DLD1 (cell line): Measurements from ENCODE around the gene PRPSAP2.
"Not testable (repeated sequence)": the region's sequence is repeated elsewhere in the genome, so short reads cannot be mapped to it uniquely, and the experiment has no call there.

Experiments used
- in situ Hi-C: cut with HindIII; loops from 2 replicates; pipeline ENCODE4 v1.10.0; 2017; ENCODE audit warnings: low sequenced_read_pairs

The PRPSAP2 gene

DNA sequence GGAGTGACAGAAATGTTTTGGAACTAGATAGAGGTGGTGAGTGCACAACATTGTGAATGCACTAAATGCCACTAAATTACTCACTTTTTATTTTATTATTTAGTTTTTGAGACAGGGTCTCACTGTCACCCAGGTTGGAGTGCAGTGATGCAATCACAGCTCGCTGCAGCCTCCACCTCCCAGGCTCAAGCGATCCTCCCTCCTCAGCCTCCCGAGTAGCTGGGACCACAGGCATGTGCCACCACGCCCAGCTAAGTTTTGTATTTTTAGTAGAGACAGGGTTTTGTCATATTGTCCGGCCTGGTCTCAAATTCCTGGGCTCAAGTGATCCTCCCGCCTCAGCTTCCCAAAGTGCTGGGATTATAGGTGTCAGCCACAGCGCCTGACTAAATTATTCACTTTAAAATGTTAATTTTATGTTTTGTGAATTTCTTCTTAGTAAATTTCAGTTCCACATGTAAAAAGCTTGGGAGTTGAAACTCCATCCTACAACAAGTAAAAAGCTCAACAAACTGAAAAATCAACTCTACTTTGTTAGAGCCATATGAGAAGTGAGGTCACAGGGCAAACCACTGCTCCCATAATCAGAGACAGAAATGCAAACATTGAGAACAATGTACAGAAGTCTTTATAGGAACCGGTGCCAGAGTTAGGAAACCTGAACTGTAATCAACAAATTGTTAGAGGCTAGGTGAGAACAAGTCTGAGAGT lies 80.2 kb downstream of the PRPSAP2 start:
- in situ Hi-C loops = no loop called here

DNA sequence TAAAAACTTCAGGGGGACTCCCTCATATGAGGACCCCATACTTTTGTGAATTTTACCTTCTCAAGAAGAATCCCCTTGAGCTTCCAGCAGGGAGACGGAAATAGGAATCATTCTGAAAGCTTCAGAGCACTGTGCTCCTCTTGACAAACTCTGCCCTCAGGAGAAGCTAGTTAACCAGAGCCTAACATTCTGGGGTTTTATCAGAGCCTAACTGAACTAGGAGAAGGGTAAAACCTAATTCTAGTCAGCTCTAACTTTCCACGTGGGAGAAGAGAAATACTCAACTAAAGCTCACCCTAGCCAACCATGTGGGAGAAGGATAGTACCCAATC lies 80.7 kb downstream of the PRPSAP2 start:
- in situ Hi-C loops = no loop called here

DNA sequence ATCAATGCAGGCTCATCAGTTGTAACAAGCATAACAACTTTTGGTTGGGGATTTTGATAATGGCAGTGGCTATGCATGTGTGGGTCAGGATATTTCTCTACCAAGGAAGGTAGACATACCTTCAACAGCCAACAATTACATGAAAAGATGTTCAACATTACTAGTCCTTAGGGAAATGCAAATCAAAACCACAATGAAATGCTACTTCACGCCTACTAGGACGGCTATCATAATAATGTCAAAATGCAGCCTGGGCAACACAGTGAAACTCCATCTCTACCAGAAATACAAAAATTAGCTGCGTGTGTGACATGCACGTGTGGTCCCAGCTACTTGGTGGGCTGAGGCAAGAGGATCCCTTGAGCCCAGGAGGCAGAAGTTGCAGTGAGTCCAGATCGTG lies 86.7 kb downstream of the PRPSAP2 start:
- in situ Hi-C loops = no loop called here

DNA sequence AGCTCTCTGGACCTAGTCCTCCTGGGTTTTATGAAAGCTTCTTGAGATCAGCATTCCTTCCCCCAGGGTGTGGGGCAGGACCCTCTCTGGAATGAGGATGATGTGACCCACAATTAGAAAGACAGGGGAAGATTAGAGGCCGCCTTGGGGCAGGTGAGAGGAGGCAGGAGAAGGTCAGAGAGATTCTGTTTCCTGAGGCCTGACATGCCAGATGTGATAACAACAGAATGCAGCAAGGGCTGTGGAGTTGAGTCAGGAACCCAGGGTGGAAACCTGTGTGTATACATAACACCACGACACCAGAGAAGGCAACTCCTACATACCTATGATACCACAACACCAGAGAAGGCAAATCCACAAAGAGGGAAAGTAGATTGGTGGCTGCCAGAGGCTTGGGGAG lies 88.6 kb downstream of the PRPSAP2 start:
- in situ Hi-C loops = no loop called here

- in situ Hi-C loops = no loop called here
Observed at GRCh38 chr17:18947866-18948265, 89.9 kb downstream of the PRPSAP2 start.

DNA sequence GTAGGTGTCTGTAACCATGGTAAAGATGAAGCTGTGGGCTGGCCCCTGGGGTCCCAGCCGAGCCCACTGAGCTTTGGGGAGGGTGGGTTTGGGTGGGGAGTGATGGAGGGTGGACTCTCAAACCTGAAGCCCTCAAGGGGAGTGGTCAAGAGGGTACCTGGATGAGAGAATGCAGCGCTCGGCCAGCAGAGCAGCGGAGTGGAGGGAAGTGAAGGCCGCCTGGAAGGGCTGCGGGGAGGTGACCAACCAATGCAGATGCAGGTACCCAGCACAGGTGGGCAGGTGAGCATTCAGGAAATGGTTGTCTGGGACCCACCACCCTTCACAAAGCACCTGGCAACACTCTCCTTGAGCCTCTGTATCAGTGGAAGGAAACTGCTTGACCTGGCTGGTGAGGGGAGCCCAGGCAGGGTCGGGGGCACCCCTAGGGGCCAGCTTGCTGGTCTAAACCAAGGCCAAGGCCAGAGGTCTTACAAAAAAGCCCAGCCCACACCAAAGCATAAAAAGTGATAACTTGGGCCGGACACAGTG lies 90.6 kb downstream of the PRPSAP2 start:
- in situ Hi-C loops = no loop called here

DNA sequence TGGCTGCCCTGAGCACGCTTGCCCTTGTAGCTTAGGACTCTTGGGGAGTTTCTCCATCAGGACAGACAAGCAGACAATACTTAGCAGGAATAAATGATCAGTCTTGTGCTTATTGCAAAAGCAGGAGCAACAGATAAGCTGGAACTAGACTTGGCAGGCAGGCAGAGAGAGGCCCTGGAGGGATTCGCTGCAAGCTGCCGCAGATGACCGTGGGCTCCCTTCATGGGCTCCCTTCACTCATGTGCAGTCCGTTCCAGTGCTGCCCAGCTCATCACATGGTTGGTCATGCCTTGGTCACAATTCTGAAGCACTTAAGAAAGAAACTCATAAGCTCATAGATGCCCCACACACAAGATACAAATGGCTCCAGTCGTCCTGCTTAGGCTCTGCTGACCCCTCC lies 91.6 kb downstream of the PRPSAP2 start:
- in situ Hi-C loops = no loop called here

- in situ Hi-C loops = no loop called here
Observed at GRCh38 chr17:18950346-18950745, 92.4 kb downstream of the PRPSAP2 start.

- in situ Hi-C loops = no loop called here
Observed at GRCh38 chr17:18950944-18951905, 93.3 kb downstream of the PRPSAP2 start.

- in situ Hi-C loops = no loop called here
Observed at GRCh38 chr17:18951941-18952842, 94.3 kb downstream of the PRPSAP2 start, which contains the start of gene SLC5A10. Gene SLC5A10, plus strand, starts transcription at chr17:18952165. Its CDS starts 41 bp downstream, at chr17:18952206.

GRCh38 chr17:18953231-18953728 lies 95.3 kb downstream of the PRPSAP2 start:
- in situ Hi-C loops = no loop called here

DNA sequence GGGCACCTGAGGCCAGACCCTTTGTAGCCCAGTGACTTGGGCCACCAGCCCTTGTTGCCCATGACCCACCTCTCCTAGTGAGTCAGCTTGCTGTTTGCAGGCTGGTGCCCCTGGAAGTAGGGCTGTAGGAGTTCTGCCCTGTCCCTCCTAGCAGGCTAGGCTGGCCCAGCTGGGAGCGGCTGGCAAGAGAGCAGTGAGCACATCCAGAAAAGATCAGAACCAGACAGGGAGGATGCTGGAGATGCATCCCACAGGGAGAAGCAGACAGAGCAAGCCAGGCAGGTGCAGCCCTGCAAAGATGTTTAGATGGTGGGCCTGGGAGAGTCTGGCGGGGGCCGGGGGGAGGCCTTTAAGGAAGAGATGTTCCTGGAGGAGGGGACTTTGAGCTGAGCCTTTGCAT lies 96.4 kb downstream of the PRPSAP2 start:
- in situ Hi-C loops = no loop called here

DNA sequence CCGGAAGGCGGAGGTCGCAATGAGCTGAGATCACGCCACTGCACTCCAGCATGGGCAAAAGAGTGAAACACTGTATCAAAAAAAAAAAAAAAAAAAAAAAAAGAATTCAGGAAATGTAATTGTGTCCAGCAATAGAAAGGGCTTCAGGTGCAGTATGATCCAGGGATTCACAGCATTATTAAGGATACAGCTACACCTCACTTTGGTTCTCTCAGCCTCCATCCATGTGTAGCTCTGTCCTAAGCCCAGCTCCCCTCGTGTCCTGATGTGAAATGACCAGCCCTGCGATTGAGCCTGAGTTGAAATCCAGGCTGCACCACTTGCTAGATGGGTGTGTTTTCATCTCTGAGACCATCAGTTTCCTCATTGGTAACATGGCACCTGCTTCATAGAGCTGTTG lies 97.1 kb downstream of the PRPSAP2 start:
- in situ Hi-C loops = no loop called here

- in situ Hi-C loops = not testable (repeated sequence)
Observed at GRCh38 chr17:18956021-18956420, 98.1 kb downstream of the PRPSAP2 start.

- in situ Hi-C loops = no loop called here
Observed at GRCh38 chr17:18956581-18956980, 98.7 kb downstream of the PRPSAP2 start.

- in situ Hi-C loops = no loop called here
Observed at GRCh38 chr17:18957831-18958230, 99.9 kb downstream of the PRPSAP2 start.

GRCh38 chr17:18958611-18959010 lies 100.7 kb downstream of the PRPSAP2 start:
- in situ Hi-C loops = no loop called here

DNA sequence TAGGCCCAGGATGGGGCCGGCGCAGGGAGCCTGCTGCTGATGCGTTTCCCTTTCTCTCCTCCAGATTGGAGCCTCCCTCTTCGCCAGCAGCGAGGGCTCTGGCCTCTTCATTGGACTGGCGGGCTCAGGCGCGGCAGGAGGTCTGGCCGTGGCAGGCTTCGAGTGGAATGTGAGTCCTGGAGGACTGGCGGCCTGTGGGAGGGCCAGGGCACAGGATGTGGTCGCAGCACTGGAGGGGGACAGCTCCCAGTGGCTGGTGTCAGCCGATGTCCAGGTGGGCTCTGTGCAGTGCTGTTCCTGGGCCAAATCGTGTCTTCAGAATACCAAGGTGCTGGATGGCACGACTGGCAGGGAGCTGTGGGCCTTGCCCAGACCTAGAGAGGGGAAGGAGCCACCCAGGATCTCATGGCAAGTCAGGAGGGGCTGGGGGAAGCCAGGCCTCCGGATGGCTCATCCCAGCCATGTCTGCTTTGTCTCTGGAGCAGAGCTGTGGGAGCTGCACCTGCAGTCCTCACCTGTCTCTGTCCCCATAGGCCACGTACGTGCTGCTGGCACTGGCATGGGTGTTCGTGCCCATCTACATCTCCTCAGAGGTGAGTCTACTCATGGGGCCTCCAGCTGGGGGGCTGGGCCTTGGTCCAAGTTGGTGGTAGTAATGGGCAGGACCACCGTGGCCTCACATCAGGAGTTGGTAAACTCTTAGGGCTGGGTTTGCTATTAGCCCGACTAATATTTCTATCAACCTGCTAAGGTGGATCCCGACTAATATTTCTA lies 101.3 kb downstream of the PRPSAP2 start:
- in situ Hi-C loops = no loop called here

GRCh38 chr17:18959845-18960240 lies 101.9 kb downstream of the PRPSAP2 start:
- in situ Hi-C loops = no loop called here

DNA sequence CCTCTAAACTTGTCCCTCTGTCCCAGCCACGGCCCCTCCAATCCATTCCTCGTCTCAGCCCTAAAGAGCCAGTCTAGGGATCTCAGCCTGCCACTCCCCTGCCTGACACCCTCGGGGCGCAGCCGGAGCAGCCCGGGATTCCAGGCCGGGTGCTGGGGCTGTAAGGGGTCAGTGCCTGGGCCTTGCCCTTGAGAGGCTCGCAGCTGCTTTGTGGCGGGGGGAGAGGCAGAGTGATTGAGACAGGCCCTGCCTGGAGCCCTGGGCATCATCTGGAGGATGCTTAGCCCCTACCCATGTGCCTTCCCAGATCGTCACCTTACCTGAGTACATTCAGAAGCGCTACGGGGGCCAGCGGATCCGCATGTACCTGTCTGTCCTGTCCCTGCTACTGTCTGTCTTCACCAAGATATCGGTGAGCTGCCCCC lies 102.3 kb downstream of the PRPSAP2 start:
- in situ Hi-C loops = no loop called here
